Lower leg skin (tissue), 3 donors: Measurements from ENCODE around the gene WFDC8.

Source experiments
- POLR2A ChIP-seq, 2 donors: fragments of 450-650 bp; IDR thresholded peaks; one replicate each; pipeline ENCODE4 v1.6.1; 2016 to 2017; ENCODE audit warnings: antibody characterized with exemption in 2 of 2, mild to moderate bottlenecking in 1 of 2, moderate library complexity in 1 of 2
- TF ChIP-seq, protein P1 (sequence below), 3 donors: fragments of 450-650 bp; IDR thresholded peaks; one replicate each; pipeline ENCODE4 v1.5.1; 2016; ENCODE audit warnings: antibody characterized with exemption in 3 of 3, mild to moderate bottlenecking in 3 of 3, moderate library complexity in 2 of 3

DNA sequence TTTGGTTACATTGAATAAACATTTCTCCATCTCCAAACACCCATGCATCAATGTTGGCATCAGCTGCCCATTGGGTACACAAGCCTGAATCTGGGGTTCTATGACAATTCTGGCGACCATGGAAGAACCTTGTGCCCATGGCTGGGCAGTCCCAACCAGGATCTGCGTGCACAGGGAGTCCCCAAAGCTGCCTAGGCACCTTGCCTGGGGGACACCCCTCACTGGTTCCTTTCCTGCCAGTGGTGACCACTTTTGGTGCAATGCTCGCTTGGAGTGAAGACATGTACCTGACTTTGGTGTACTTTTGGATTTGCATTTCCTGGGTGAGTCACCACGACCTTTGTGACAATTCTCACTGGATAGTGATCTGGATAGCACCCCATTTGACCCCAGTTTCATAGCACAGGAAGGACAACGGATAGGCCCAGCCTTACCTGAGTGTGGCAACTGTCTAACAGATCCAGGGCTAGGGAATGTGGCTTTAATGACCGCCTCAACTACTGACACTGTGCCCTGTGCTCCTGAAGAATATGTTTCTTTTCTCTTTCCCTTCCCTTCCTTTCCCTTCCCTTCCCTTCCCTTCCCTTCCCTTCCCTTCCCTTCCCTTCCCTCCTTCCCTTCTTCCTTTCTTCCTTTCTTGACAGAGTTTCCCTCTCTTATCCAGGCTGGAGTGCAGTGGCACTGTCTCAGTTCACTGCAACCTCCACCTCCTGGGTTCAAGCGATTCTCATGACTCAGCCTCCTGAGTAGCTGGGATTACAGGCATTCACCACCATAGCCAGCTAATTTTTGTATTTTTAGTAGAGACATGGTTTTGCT lies 70.8 kb downstream of the WFDC8 start:
- no peak for TF ChIP-seq POLR2A (IDR thresholded peaks at IDR 0.05)
- TF ChIP-seq, protein P1, sequence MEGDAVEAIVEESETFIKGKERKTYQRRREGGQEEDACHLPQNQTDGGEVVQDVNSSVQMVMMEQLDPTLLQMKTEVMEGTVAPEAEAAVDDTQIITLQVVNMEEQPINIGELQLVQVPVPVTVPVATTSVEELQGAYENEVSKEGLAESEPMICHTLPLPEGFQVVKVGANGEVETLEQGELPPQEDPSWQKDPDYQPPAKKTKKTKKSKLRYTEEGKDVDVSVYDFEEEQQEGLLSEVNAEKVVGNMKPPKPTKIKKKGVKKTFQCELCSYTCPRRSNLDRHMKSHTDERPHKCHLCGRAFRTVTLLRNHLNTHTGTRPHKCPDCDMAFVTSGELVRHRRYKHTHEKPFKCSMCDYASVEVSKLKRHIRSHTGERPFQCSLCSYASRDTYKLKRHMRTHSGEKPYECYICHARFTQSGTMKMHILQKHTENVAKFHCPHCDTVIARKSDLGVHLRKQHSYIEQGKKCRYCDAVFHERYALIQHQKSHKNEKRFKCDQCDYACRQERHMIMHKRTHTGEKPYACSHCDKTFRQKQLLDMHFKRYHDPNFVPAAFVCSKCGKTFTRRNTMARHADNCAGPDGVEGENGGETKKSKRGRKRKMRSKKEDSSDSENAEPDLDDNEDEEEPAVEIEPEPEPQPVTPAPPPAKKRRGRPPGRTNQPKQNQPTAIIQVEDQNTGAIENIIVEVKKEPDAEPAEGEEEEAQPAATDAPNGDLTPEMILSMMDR (IDR thresholded peaks at IDR 0.05) = no peak
